Pancreas (tissue), 10 donors: ENCODE results near the gene RSAD2. TPM values are rescaled to one million over a fixed set of nuclear protein-coding genes. Genes with fewer than 3 reads are reported as not detected.

Source experiments
- ATAC-seq, 4 donors: fragments of 200-7000 bp; cut with Tn5 transposase; one replicate each; pipeline versions ENCODE4 v1.8.0 to v1.9.1; 2020; ENCODE audit warnings: mild to moderate bottlenecking in 4 of 4, moderate library complexity in 4 of 4
- DNase-seq, 6 donors: peaks; one replicate each; pipeline ENCODE4 v3.0.0-alpha.2; 2020
- FAIRE-seq: peaks from 2 replicates; lab custom pipeline; 2012; peaks lifted over from hg19 to GRCh38; lab: Jason Lieb, UNC
- H3K27ac ChIP-seq, 4 donors: fragments of 200-600 bp; sonication (generic); 1 replicate in 3 of 4; 2 replicates in 1 of 4; pipeline versions ENCODE4 v1.5.0 to v1.8.0; 2020
- H3K27me3 ChIP-seq, 4 donors: fragments of 200-600 bp; one replicate each; pipeline ENCODE4 v1.8.0; 2021
- H3K36me3 ChIP-seq, 3 donors: fragments of 200-600 bp; sonication (generic) in 1 of 3; one replicate each; pipeline versions ENCODE4 v1.5.0 to v1.8.0; 2020 to 2021
- H3K4me1 ChIP-seq, 3 donors: fragments of 200-600 bp; one replicate each; pipeline ENCODE4 v1.8.0; 2021
- H3K4me3 ChIP-seq, 4 donors: fragments of 200-600 bp; sonication (generic) in 2 of 4; one replicate each; pipeline versions ENCODE4 v1.5.0 to v1.8.0; 2020 to 2021
- H3K9me3 ChIP-seq, 4 donors: fragments of 200-600 bp; one replicate each; pipeline ENCODE4 v1.8.0; 2021
- WGBS, 2 donors: extraction: QIAGEN DNeasy Blood & Tissue Kit; methylation state at CpG; one replicate each; pipeline ENCODE4 v1.1.7; 2013; 5-methylcytosine and 5-hydroxymethylcytosine counted together
- intact Hi-C, 3 donors: fragments of 100-400 bp; cut with DNase I; formaldehyde crosslinking; loops; one replicate each; pipeline versions ENCODE4 v1.11.1 to v1.14.2; 2022
- polyA plus RNA-seq, 2 donors: library from polyadenylated mRNA; stranded (reverse); fragments of 200-250 nt; gene quantifications; one replicate each; pipeline ENCODE4 v1.2.3, GENCODE V29; 2013
- total RNA-seq, 6 donors: library from RNA; stranded (reverse); fragmentation: NEBNext Ultra II Directional in 4 of 6; extraction: Animal tissue kit (Norgen Biotek cat#: 25700) in 4 of 6; gene quantifications; one replicate each; pipeline versions ENCODE4 v1.2.1 to v1.2.4, GENCODE V29; 2021 to 2023
- TF ChIP-seq, protein P1 (sequence below), 4 donors: fragments of 200-600 bp; sonication (generic) in 3 of 4; IDR thresholded peaks; one replicate each; pipeline versions ENCODE4 v1.5.0 to v1.8.0; 2021; ENCODE audit warnings: antibody characterized with exemption in 4 of 4
- donor health status: healthy with polysubstance abuse.
- donor health status: DM: no; HTN: no; CAD: no; lungs with moderate emphysema.
- donor health status: DM: no; HTN: no; CAD: no.
- donor health status: control.
- donor health status: control.
- donor health status: Bipolar disorder and iron deficiency.
- donor health status: DM: yes; HTN: yes; CAD: no.
- donor health status: DM: no; HTN: no; CAD: no.
- donor health status: DM: no; HTN: no; CAD: no.
- donor health status: DM: yes; HTN: yes; CAD: no.

The RSAD2 gene
- total and polyA plus RNA-seq, 8 donors = 0.60 to 2.9 (median 1.9) TPM

DNA sequence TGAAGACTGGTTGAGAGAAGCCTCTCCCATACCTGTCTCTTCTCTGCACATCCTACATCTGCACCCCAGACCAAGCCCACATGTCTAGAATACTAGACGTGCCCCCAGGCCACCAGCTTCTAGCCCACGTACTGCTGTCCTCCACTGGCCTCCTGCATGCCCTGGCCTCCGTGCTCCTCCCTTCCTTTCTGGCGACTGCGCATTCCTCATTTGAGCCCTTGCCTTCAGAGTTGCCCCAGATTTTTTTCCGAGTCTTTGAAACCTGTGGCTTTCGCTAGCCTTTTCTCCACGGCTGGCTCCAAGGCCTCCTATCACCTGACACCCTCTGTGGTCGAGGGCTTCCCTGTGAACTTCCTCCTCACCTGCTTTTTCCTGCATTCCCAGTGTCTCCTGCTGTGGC, 50.9 kb downstream of the RSAD2 start:
- intact Hi-C loops = loop anchor here in 1 of 3 donors (10.0 kb wide), 1 partner anchor 116 kb away; no protein-coding TSS in a partner anchor
- Histone ChIP-seq H3K36me3 (no peaks in the 10 kb centered on the region), H3K27me3 (no peaks in the 10 kb centered on the region), H3K27ac (peak overlapping the region in 2 of 4 donors; percentile 40 to 61), H3K4me3 (no peak overlapping the region), H3K9me3 (no peaks in the 10 kb centered on the region), H3K4me1 (peaks cover 41 to 89% (median 84%) of the 10 kb centered on the region in 3 donors)
- FAIRE-seq (no peak), ATAC-seq (no peak), DNase-seq (no peak)
- WGBS, 2 donors = 75 to 86% methylated on average over 9 of the region's 9 CpGs
- TF ChIP-seq, protein P1, sequence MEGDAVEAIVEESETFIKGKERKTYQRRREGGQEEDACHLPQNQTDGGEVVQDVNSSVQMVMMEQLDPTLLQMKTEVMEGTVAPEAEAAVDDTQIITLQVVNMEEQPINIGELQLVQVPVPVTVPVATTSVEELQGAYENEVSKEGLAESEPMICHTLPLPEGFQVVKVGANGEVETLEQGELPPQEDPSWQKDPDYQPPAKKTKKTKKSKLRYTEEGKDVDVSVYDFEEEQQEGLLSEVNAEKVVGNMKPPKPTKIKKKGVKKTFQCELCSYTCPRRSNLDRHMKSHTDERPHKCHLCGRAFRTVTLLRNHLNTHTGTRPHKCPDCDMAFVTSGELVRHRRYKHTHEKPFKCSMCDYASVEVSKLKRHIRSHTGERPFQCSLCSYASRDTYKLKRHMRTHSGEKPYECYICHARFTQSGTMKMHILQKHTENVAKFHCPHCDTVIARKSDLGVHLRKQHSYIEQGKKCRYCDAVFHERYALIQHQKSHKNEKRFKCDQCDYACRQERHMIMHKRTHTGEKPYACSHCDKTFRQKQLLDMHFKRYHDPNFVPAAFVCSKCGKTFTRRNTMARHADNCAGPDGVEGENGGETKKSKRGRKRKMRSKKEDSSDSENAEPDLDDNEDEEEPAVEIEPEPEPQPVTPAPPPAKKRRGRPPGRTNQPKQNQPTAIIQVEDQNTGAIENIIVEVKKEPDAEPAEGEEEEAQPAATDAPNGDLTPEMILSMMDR (IDR thresholded peaks at IDR 0.05) = no peak

DNA sequence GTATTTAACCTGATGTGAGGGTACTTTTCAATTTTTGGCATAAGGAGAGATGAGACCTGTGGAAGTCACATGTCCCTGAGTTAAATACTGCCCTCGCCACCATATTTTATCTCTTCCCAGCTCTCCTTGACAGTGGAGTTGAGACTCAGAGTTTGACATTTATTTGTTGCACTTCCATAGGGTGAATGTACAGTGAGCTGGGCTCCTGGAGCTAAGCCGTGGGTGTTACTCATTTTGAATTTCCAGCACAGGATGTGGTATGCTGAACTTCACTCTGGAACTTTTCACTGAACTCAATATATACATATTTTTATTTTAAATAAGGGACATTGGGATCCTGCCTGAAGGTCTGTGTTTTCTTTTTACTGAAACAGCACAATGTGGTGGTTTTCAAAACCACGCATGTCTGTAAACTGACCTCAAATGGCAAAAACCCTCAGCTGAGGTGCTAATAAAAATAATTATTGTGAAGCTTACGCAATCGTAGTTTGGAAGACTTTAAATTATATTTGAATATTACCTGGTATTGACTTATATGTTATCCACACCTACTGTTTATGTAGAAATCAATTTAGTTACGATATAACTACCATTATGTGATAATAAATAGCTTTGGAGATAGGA, 51.7 kb downstream of the RSAD2 start:
- WGBS, 2 donors = 58 to 70% methylated on average over 6 of the region's 6 CpGs
- Histone ChIP-seq H3K27me3 (no peaks in the 10 kb centered on the region), H3K4me1 (peaks cover 50 to 94% (median 86%) of the 10 kb centered on the region in 3 donors), H3K9me3 (no peaks in the 10 kb centered on the region), H3K27ac (peak overlapping the region in 1 of 4 donors; percentile 40), H3K36me3 (no peaks in the 10 kb centered on the region), H3K4me3 (peak overlapping the region in 1 of 4 donors; percentile 6)
- TF ChIP-seq, protein P1 (IDR thresholded peaks at IDR 0.05) = no peak
- ATAC-seq (no peak), FAIRE-seq (no peak), DNase-seq (no peak)
- intact Hi-C loops = loop anchor here in 1 of 3 donors (10.0 kb wide), 1 partner anchor 115 kb away; no protein-coding TSS in a partner anchor

- FAIRE-seq (no peak), ATAC-seq (no peak), DNase-seq (no peak)
- H3K4me3 ChIP-seq = no peak overlapping the region
- peaks cover 54 to 83% (median 74%) of the 10 kb centered on the region in 3 donors for H3K4me1 ChIP-seq
- TF ChIP-seq, protein P1 (IDR thresholded peaks at IDR 0.05) = no peak
- no peaks in the 10 kb centered on the region for H3K27me3 ChIP-seq
- H3K9me3 ChIP-seq = no peaks in the 10 kb centered on the region
- no peak overlapping the region for H3K27ac ChIP-seq
- no peaks in the 10 kb centered on the region for H3K36me3 ChIP-seq
- 55% methylated on average over 4 of the region's 4 CpGs for whole genome bisulfite sequencing, 2 donors
- intact Hi-C loops = no loop called here
Observed at GRCh38 chr2:6930923-6931647, 53.5 kb downstream of the RSAD2 start.

DNA sequence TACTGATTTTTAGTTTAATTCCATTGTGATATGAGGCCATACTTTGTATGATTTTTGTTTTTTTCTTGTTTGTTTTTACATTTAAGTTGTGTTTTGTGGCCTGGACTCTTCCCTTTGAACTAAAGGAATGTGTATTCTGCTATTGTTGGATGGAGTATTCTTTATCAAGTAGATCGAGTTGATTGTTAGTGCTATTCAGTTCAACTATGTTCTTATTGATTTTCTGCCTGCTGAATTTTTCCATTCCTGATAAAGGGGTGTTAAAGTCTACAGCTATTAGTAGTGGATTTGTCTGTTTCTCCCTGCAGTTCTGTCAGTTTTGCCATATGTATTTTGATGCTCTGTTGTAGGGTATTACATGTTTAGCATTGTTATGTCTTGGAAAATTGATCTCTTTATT, 54.2 kb downstream of the RSAD2 start:
- WGBS, 2 donors = 12 to 19% methylated on average over 1 of the region's 1 CpG
- DNase-seq (no peak), FAIRE-seq (no peak), ATAC-seq (peak in 1 of 4 donors; percentile 14)
- Histone ChIP-seq H3K36me3 (no peaks in the 10 kb centered on the region), H3K27me3 (no peaks in the 10 kb centered on the region), H3K9me3 (no peaks in the 10 kb centered on the region), H3K4me3 (no peak overlapping the region), H3K4me1 (peaks cover 54 to 83% (median 73%) of the 10 kb centered on the region in 3 donors), H3K27ac (no peak overlapping the region)
- TF ChIP-seq, protein P1 (IDR thresholded peaks at IDR 0.05) = no peak
- intact Hi-C loops = no loop called here
